ENCODE measurements around the gene RNF144B. TPM values are rescaled to one million over a fixed set of nuclear protein-coding genes. Genes with fewer than 3 reads are reported as not detected.

Gene RNF144B
- total RNA-seq, 1 donor from 2014 or later: 13.5 TPM

DNA sequence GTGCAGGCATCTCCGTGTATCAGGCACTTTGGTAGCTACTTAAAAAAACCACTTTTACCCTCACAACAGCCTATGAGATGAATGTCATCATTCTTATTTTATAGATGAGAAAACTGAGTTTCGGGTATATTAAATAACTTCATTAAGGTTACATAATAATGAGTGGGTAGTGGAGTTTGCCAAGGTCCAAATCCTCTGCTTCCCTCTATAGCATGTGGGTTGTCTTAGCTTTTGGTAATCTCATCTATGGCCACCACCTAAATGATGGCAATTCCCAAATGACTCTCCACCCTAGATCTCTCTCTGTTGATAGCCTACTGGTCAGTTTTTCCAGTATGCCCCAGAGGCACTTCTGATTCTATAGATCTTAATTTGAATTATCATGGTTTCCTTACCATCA lies 3.7 kb upstream of the RNF144B start:
- no peak overlapping the region for H3K4me3 Mint-ChIP-seq
- POLR2A ChIA-PET: interaction anchor here (0.6 kb wide), 1 partner anchor 9 kb away, joined by 3 read pairs; no protein-coding TSS in a partner anchor
- DNase-seq (no peak), ATAC-seq (ENCODE audit: low read depth) (no peak)
- H3K27ac Mint-ChIP-seq: no peak overlapping the region
- TF ChIP-seq, protein P1, sequence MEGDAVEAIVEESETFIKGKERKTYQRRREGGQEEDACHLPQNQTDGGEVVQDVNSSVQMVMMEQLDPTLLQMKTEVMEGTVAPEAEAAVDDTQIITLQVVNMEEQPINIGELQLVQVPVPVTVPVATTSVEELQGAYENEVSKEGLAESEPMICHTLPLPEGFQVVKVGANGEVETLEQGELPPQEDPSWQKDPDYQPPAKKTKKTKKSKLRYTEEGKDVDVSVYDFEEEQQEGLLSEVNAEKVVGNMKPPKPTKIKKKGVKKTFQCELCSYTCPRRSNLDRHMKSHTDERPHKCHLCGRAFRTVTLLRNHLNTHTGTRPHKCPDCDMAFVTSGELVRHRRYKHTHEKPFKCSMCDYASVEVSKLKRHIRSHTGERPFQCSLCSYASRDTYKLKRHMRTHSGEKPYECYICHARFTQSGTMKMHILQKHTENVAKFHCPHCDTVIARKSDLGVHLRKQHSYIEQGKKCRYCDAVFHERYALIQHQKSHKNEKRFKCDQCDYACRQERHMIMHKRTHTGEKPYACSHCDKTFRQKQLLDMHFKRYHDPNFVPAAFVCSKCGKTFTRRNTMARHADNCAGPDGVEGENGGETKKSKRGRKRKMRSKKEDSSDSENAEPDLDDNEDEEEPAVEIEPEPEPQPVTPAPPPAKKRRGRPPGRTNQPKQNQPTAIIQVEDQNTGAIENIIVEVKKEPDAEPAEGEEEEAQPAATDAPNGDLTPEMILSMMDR (IDR thresholded peaks at IDR 0.05): no peak
- no peaks in the 10 kb centered on the region for H3K27me3 Mint-ChIP-seq
- no peaks in the 10 kb centered on the region for H3K9me3 Mint-ChIP-seq
- intact Hi-C loops (cut with micrococcal nuclease): no loop called here
- peaks cover 5% of the 10 kb centered on the region for H3K36me3 Mint-ChIP-seq (ENCODE audit: low read depth)
- CTCF ChIA-PET: no interaction called here
- H3K4me1 Mint-ChIP-seq: peaks cover 30% of the 10 kb centered on the region

DNA sequence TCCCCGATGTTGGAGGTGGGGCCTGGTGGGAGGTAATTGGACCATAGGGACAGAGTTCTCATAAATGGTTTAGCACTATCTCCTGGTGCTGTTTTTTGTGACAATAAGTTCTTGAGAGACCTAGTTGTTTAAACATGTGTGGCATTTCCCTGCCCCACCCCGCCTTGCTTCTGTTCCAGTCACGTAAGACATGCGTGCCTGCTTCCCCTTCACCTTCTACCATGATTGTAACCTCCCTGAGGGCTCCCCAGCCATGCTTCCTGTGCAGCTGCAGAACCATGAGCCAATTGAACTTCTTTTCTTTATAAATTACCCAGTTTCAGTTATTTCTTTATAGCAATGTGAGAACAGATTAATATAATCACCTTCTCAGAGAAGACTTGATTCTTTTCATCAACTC lies 2.5 kb upstream of the RNF144B start:
- H3K27ac Mint-ChIP-seq: no peak overlapping the region
- CTCF ChIA-PET: no interaction called here
- intact Hi-C loops (cut with micrococcal nuclease): loop anchor here (5.0 kb wide), 6 partner anchors 58 to 782 kb away; partner anchors contain the start of genes DEK, FAM8A1, KDM1B and KIF13A
- H3K36me3 Mint-ChIP-seq (ENCODE audit: low read depth): peaks cover 5% of the 10 kb centered on the region
- DNase-seq (no peak), ATAC-seq (ENCODE audit: low read depth) (no peak)
- H3K4me1 Mint-ChIP-seq: peaks cover 42% of the 10 kb centered on the region
- no peaks in the 10 kb centered on the region for H3K27me3 Mint-ChIP-seq
- TF ChIP-seq, protein P1 (IDR thresholded peaks at IDR 0.05): no peak
- POLR2A ChIA-PET: no interaction called here
- H3K9me3 Mint-ChIP-seq: no peaks in the 10 kb centered on the region
- H3K4me3 Mint-ChIP-seq: no peak overlapping the region

DNA sequence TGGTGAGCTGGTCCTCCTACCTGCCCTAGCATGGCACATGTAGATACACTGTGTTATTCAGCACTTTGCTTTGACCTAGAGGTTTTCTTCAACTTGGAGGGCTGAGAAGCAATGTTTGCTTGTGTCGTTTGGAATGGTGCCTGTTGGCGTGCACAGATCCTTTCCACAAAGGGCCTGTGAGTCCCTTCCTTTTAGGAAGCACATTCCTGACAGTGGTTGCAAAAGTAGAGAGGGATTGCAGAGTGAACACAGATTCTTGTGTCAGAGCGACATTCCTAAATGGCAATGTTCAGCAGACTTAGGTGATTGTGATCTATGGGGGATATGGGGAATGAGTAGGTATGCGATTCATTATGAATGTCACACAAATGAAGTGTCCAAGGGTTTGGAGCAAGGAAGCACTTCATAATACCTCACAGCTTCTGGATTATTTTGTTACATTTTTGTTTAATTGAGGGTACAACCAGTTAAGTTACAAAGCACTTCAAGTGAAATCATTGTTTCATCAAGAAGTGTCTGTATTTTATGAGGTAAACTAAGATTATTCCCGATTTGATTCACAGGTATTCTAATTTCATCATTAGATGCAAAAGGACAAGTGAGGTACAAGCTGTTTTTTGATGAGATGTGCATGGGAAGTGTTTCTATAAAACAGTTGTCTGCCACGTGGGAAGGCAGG lies 713 bp upstream of the RNF144B start:
- ChIA-PET POLR2A (interaction anchor here (0.6 to 4.3 kb wide), 12 partner anchors 14 to 173 kb away, joined by 3 to 49 read pairs (median 4); no protein-coding TSS in a partner anchor), CTCF (interaction anchor here (0.9 to 2.2 kb wide), 9 partner anchors 13 to 117 kb away, joined by 3 to 13 read pairs (median 3); no protein-coding TSS in a partner anchor)

DNA sequence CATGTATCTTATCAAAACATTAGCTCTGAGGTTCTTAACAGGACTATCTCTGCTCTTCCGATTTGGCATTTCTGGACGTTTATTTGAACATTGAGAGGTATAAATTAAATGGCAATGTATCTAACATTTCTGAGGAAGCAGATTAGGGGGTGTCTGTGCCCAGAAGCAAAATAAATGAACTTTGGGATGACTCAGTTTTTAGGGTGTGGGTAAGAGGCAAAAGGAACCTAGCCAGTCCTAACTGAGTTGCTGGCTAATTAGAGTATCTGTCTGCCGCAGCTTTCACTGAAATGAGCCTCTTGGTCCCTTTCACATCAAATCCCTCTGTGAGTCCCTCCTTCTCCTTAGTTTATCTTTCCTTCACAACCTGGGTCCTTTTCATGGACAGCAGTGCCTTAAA lies 1.1 kb downstream of the RNF144B start:
- H3K4me1 Mint-ChIP-seq: peaks cover 57% of the 10 kb centered on the region
- H3K27me3 Mint-ChIP-seq: no peaks in the 10 kb centered on the region
- POLR2A ChIA-PET: interaction anchor here (0.6 to 4.3 kb wide), 5 partner anchors 12 to 127 kb away, joined by 3 to 49 read pairs (median 12); no protein-coding TSS in a partner anchor
- intact Hi-C loops (cut with micrococcal nuclease): loop anchor here (5.0 kb wide), 6 partner anchors 54 to 786 kb away; partner anchors contain the start of genes DEK, FAM8A1, KDM1B and KIF13A
- TF ChIP-seq, protein P1 (IDR thresholded peaks at IDR 0.05): no peak
- no peaks in the 10 kb centered on the region for H3K9me3 Mint-ChIP-seq
- peaks cover 9% of the 10 kb centered on the region for H3K36me3 Mint-ChIP-seq (ENCODE audit: low read depth)
- ATAC-seq (ENCODE audit: low read depth): no peak
- peak overlapping the region; percentile 95 for H3K4me3 Mint-ChIP-seq
- DNase-seq: no peak
- CTCF ChIA-PET: interaction anchor here (1.8 kb wide), 1 partner anchor 60 kb away, joined by 4 read pairs; no protein-coding TSS in a partner anchor
- H3K27ac Mint-ChIP-seq: peak overlapping the region; percentile 73

More for the DNA sequence above, 713 bp upstream of the RNF144B start:
- H3K27ac Mint-ChIP-seq: peak overlapping the region; percentile 80
- TF ChIP-seq, protein P1 (IDR thresholded peaks at IDR 0.05): no peak
- no peaks in the 10 kb centered on the region for H3K27me3 Mint-ChIP-seq
- peaks cover 49% of the 10 kb centered on the region for H3K4me1 Mint-ChIP-seq
- DNase-seq: no peak
- intact Hi-C loops (cut with micrococcal nuclease): loop anchor here (2.0 to 5.0 kb wide), 7 partner anchors 56 to 784 kb away; partner anchors contain the start of genes DEK, FAM8A1, KDM1B and KIF13A
- peaks cover 9% of the 10 kb centered on the region for H3K36me3 Mint-ChIP-seq (ENCODE audit: low read depth)
- no peaks in the 10 kb centered on the region for H3K9me3 Mint-ChIP-seq
- peak overlapping the region; percentile 95 for H3K4me3 Mint-ChIP-seq
- no peak for ATAC-seq (ENCODE audit: low read depth)

DNA sequence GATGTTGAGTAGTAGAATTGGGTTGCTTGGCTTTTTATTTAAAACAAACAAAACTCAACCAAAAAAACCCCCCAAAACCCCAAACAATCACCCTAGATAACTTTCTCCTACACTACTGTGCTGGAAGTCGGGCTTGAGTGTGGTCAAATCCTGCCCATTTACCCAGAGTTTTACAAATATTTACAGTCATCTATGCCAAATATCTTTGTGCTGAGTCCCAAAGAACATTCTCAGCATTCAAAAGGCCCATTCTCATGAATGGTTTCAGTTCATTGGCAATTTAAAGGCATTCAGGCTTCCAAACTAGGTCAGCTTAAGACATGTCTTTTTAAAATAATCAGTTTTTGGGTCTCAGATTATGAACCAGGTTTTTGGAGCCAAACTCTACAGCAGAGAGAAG lies 1.8 kb downstream of the RNF144B start:
- ChIA-PET CTCF (interaction anchor here (1.0 kb wide), 1 partner anchor 12 kb away, joined by 3 read pairs; no protein-coding TSS in a partner anchor), POLR2A (interaction anchor here (3.4 to 4.3 kb wide), 2 partner anchors 11 to 60 kb away, joined by 30 to 49 read pairs; no protein-coding TSS in a partner anchor)
- intact Hi-C loops (cut with micrococcal nuclease): loop anchor here (5.0 kb wide), 6 partner anchors 53 to 787 kb away; partner anchors contain the start of genes DEK, FAM8A1, KDM1B and KIF13A
- H3K36me3 Mint-ChIP-seq (ENCODE audit: low read depth): peaks cover 14% of the 10 kb centered on the region
- ATAC-seq (ENCODE audit: low read depth) (no peak), DNase-seq (no peak)
- TF ChIP-seq, protein P1 (IDR thresholded peaks at IDR 0.05): no peak
- H3K27me3 Mint-ChIP-seq: no peaks in the 10 kb centered on the region
- H3K4me1 Mint-ChIP-seq: peaks cover 61% of the 10 kb centered on the region
- no peak overlapping the region for H3K27ac Mint-ChIP-seq
- peak overlapping the region; percentile 95 for H3K4me3 Mint-ChIP-seq
- no peaks in the 10 kb centered on the region for H3K9me3 Mint-ChIP-seq

Measured in activated B cell treated with CpG ODN at 0.5 μM for 24 hours (primary cell).